ENCODE results near the gene USP28.

DNA sequence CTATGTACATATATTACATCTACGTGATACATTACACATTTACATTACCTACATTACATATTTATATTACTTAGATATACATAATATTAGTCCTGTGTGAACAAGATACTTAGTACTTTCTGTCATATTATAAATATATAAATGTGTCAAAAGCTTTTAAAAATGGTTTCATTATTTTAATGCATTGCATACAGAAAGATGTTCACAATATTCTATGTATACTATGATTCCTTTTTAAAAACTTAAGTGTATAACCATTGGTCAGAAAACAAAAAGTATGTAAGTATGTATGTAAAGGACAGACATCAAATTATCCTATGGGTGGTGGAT lies 101.2 kb downstream of the USP28 start:
- no peak for TF ChIP-seq POLR2A (IDR thresholded peaks at IDR 0.05; ENCODE audit: low read depth, low read length)
- no peak for TF ChIP-seq POLR2AphosphoS5 (IDR thresholded peaks at IDR 0.05; ENCODE audit: low read depth, low read length)
